NCI-H128 (cell line): ENCODE data around the gene PURA.
"Not testable (repeated sequence)": the region's sequence is repeated elsewhere in the genome, so short reads cannot be mapped to it uniquely, and the experiment has no call there.

ENCODE experiments used
- DNase-seq: peaks from one replicate; lab custom pipeline; 2025; ENCODE audit not compliant: unreplicated experiment; lab: John Stamatoyannopoulos, UW

Gene PURA

GRCh38 chr5:140134277-140134935, 20.5 kb downstream of the PURA start:
- no peak for DNase-seq

- DNase-seq = no peak
These were observed 21.2 kb downstream of the PURA start for GRCh38 chr5:140135127-140135526.

GRCh38 chr5:140136624-140137023, 22.7 kb downstream of the PURA start:
- DNase-seq = no peak

GRCh38 chr5:140140435-140140834, 26.5 kb downstream of the PURA start:
- DNase-seq = no peak

- DNase-seq = no peak
These were observed 27.3 kb downstream of the PURA start for GRCh38 chr5:140141241-140141640.

- no peak for DNase-seq
These were observed 28.3 kb downstream of the PURA start for GRCh38 chr5:140142246-140142645.

GRCh38 chr5:140142856-140143255, 28.9 kb downstream of the PURA start:
- DNase-seq = no peak

GRCh38 chr5:140143521-140144258, 29.8 kb downstream of the PURA start:
- no peak for DNase-seq

- DNase-seq = no peak
These were observed 31.3 kb downstream of the PURA start for GRCh38 chr5:140145256-140145655.

- DNase-seq = no peak
These were observed 32.1 kb downstream of the PURA start for GRCh38 chr5:140145818-140146522.

- no peak for DNase-seq
These were observed 32.6 kb downstream of the PURA start for GRCh38 chr5:140146523-140146842.

GRCh38 chr5:140147460-140147859, 33.6 kb downstream of the PURA start:
- no peak for DNase-seq

GRCh38 chr5:140148508-140148907, 34.6 kb downstream of the PURA start:
- no peak for DNase-seq

- DNase-seq = no peak
These were observed 36.3 kb downstream of the PURA start for GRCh38 chr5:140150201-140150600.

- DNase-seq = no peak
These were observed 37.5 kb downstream of the PURA start for GRCh38 chr5:140151144-140152021.

GRCh38 chr5:140152022-140152999, 38.4 kb downstream of the PURA start:
- DNase-seq = no peak

GRCh38 chr5:140153255-140153654, 39.3 kb downstream of the PURA start:
- DNase-seq = no peak

GRCh38 chr5:140153905-140154304, 40.0 kb downstream of the PURA start:
- no peak for DNase-seq

GRCh38 chr5:140154710-140155381, 40.9 kb downstream of the PURA start:
- DNase-seq = not testable (repeated sequence)
